Right hindlimb (tissue), 1 donor: ENCODE results near the gene KAZN.

Experiments
- DNase-seq: peaks from one replicate; pipeline ENCODE4 v3.0.0-alpha.2; 2018

KAZN gene

GRCh38 chr1:14924455-14925331, 326.2 kb downstream of the KAZN start:
- DNase-seq, result peak; percentile 70

- no peak for DNase-seq
Observed at GRCh38 chr1:14925336-14926136, 327.1 kb downstream of the KAZN start.

GRCh38 chr1:14926229-14926628, 327.7 kb downstream of the KAZN start:
- DNase-seq, result no peak

DNA sequence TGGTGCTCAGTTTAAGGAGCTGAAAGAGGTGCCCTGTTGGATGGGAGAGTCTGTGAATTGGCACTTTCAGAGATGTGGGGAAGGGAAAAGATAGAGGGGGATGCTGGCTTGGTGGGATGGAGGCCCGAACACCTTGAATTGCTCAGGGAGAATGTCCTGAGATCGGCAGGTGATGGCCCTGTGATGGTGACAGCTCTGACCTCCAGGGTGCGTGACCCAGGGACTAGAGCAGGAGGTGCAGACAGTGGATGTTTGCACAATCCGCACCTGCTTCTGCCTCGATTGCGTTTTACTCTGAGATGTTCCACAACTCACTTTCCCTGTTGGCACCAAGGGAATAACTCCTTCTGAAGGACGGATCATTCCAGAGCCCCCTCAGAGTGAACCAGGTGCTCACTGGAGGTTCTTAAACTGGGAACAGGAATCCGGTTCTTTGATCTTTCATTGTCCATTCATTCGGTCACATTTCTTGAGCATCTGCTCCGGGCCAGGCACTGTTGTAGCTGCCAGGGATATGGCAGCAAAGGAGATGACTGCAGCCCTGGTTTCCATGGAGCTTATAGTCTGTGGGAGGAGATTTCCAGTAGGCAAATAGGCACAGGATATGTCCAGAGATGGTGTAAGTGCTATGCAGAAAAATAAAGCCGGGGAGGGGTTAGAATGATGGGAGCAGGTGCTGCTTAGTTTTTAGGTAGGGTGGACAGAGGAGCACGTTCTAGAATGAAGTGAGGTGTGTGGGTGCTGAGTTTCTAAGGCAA, 328.5 kb downstream of the KAZN start:
- DNase-seq, result no peak

DNA sequence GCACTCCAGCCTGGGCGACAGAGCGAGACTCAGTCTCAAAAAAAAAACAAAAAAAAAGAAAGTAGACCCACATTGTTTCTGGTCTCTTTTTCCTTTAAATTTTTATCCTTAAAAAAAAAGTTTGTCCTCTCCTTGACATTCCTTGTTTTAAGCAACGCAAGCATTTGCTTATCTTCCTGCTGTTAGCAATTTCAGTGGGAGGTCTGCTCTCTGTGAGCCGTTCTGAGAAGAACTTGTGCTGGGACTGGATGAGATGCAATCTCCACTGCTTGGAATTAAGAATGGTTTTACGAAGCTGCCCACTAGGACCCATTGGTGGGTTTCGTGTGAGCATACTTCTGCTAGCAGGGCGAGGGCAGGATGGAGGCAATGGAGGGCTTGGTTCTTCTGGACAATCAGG, 329.9 kb downstream of the KAZN start:
- no peak for DNase-seq

- DNase-seq, result no peak
Observed at GRCh38 chr1:14928886-14929546, 330.5 kb downstream of the KAZN start.

DNA sequence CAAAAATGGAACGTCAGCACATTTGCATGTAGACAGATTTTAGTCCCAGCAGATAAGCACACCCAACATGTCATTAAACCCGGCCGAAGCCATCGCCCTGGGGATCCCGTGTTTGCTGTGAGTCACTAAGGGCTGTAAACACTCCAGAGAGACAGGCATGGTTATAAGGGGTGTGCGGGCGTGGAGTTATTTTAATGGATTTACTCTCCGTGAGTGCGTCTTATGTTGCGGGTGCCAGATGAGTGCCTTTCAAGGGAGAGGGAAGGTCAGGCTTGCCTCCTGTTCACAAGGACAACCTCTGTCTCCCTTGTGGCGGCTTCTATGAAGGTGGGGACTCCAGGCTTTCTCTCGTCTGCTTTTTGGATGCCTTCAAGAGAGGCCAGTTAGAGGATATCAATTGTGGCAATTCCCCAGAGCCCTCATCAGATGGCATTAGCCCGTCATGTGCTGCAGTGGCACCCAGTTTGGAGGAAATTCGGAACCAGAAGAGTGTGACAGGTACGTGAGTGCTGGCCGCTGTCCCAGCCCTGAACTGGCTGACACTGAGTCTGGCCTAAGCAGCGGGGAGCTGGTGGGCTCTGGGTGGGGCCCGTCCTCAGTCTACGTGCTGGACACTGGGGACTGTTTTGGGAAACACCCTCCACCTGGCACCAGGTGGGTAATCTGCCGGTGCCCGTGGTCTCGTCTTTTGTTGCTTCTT, 331.2 kb downstream of the KAZN start:
- DNase-seq, result no peak

DNA sequence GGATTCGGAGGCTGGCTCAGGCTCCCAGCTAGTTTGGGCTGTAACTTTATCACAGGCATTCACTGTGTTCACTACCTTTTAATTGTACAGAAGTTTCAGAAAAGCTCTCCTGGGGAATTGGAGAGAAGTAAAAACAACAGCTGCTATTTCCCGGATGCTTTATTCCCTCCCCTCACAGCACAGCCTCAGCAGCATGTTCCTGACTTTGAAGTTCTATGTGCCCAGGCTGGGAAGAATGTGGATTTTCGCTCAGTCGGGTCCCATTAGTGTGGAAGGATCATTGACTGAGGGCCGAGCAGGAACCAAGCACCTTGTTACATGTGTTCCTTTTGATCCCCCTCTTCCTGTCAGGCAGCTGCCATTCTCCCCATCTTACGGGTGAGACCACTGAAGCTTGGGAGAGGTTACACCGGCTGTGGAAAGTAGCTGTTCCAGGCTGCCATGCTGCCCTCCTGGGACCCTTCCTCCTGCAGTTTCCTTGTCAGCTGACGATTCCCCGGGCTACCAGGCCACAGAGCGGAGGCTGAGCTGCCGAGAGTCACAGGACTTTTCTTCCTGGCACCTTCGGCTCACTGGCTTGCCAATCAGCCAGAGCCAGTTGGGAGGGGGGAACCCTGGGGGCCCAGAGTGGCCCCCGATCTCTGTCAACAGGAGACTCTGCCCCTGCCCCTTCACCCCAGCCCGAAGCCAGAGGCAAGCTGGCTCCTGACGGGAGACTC, 331.9 kb downstream of the KAZN start:
- DNase-seq, result no peak

DNA sequence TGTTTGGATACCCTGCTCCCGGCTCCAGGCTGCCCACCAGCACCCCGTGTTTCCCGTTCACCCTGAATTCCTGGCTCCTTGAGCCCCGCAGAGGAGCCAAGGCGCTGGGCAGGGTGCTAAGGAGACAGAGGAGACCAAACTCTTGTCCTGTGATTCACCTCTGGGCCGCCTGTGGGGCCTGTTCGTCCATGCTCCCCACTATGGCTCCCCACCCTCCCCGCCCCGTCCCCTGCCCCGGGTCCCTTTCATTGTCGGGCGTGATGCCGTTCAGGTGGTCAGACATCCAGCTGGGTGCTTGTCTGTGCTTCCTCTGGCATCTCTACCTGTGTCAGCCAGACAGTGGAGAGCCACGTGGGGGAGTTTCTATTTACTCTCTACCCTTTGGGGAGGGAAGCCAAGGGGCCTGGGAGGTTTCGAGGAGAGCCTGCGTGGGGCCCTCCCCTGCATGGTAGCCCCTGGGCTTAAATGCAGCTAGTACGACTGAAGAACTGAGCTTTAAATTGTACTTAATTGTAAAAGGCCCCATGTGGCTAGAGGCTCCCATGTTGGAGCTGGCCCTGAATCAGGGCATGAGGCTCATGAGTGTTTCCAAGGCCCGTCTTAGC, 333.7 kb downstream of the KAZN start:
- no peak for DNase-seq

DNA sequence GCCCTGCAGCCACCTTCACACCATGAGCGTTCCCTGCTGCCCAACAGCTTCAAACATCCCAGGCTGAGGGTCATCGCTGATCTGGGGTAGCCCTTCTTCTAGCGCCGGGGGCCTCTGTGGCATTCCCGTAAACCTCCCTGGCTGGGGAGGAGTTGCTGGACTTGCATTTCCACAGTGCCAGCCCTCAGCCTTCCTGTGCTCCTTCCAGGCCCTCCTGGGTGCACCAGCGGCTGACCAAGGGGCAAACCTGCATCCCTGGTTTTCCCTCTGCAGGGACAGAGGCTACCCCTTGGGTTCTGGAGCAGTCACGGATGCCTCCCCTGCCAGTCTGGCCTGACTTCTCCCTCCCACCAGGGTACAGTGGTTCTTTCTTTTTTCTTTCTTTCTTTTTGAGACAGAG, 336.4 kb downstream of the KAZN start:
- DNase-seq, result no peak

DNA sequence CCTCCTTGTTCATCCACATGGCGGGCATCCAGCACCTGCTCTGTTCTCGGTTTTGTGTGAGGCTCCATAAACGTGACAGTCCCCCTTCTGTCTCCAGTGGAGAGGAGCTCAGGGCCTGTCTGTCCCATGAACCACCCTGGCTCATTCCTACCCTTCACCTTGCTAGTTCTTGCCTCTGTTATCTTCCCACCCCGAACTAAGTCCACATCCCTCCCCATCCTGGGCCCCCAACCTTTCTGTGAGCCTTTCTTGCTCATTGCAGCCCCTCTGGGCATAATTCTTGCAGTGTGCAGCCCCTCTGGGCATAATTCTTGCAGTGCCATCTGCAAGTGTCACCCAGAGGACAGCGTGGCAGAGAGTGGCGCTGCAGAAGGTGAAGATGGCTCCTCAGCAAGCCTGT, 338.3 kb downstream of the KAZN start:
- no peak for DNase-seq

DNA sequence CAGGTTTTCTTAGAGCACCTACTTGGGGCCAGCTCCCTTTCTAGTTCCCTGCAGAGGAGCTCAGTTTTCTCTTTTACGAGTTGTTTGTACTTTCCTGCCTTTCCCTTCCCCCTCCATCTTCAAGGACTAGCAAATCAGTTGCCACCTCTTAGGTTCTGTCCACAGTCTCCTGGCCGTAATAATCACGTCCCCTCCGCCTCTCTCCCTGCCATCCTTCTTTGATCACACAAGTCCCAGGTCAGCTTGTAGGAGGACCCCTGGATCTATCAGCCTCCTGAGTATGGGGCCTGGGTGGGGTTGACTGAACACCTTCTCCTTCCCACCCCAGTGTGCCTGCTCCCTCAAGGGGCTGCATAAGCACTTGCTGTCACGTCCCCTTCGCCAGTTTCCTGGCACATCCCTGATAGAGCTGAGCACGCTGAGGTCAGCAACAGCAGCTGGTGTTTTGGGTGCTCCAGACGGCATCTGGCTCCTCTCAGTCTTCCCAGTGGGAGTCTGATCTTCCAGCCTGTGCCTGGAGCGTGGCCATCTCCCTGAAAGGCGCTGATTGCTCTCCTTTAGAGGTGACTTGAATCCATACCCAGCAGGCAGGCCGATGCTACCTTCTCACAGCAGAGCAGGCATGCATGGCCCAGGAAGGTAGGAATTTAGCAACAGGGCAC, 338.9 kb downstream of the KAZN start:
- no peak for DNase-seq

GRCh38 chr1:14939527-14940284, 341.2 kb downstream of the KAZN start:
- no peak for DNase-seq

- DNase-seq, result no peak
Observed at GRCh38 chr1:14940285-14940870, 341.9 kb downstream of the KAZN start.

DNA sequence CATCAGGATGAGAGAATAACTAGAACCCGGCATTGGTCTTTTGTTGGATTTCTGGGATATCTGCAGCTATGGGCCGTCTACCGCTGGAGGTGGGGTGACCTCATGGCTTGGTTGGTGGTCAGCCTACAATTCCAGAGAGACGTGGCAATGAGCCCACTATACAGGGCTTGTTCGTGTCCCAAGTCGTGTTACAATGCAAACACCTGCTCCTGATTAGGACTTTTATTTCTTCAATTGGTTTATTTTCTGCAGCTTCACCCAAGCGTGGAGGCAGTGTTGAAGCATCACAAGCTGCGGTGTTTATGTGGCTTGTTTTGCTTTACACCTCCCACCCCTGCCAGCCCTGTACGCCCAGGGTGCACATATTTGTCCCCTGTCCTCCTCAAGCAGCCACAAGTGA, 343.4 kb downstream of the KAZN start:
- DNase-seq, result no peak

DNA sequence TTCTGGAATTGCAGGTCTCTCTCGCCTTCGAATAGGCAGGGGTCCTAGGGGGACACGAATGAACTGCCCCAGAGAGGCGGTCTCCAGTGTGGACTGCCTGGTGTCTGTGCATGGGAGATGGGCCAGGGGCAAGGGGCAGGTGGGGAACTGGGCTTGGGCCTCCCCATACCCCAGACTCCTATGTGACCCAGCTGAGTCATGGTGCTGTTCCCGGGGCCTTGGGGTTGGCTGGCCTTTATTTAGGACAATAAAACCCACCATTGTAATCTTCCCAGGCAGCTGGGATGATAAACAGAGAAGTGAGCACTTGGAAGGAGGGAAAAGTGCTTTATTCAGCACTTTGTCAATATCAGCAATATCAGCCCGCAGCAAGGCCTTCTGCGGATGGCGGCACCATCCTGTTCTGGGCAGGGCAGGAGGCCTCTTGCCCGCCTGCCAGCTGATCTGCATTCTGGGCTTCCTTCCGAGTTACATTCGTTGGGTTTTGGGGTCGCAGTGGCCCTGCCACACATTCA, 346.0 kb downstream of the KAZN start:
- DNase-seq, result peak; percentile 46

- DNase-seq, result peak; percentile 92
Observed at GRCh38 chr1:14945132-14946010, 346.9 kb downstream of the KAZN start.

DNA sequence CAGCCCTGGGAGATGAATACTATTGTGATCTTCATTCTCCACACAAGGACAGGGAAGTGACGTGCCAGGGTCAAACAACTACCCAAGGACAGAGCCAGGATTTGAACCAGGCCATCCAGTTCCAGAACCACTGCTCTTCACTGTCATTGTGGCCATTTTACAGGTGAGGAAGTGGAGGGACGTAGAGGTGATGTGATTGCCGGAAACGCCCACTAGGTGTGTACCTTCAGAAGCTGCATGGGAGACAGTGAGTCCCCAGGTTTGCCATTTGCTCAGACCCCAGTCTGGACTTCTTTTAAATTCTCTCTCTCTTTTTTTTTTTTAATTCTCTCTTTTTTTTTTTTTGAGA, 347.5 kb downstream of the KAZN start:
- no peak for DNase-seq
